Renal cortex interstitium (tissue), 11 donors: ENCODE measurements around the gene DENND1A. TPM values are rescaled to one million over a fixed set of nuclear protein-coding genes. Genes with fewer than 3 reads are reported as not detected.

Source experiments
- DNase-seq, 11 donors: peaks; one replicate each; pipeline ENCODE4 v3.0.0-alpha.2; 2013; ENCODE audit warnings: low read depth in 9 of 11, low spot score in 4 of 11; ENCODE audit errors: extremely low read depth in 1 of 11
- polyA plus RNA-seq, 3 donors: library from polyadenylated mRNA; unstranded; fragments of 120-200 nt; gene quantifications; one replicate each; pipeline ENCODE4 v1.2.1, GENCODE V29; 2013; ENCODE audit not compliant: insufficient read length in 3 of 3

Gene DENND1A
- polyA plus RNA-seq, 3 donors = 21.9 to 24.4 (median 22.3) TPM

DNA sequence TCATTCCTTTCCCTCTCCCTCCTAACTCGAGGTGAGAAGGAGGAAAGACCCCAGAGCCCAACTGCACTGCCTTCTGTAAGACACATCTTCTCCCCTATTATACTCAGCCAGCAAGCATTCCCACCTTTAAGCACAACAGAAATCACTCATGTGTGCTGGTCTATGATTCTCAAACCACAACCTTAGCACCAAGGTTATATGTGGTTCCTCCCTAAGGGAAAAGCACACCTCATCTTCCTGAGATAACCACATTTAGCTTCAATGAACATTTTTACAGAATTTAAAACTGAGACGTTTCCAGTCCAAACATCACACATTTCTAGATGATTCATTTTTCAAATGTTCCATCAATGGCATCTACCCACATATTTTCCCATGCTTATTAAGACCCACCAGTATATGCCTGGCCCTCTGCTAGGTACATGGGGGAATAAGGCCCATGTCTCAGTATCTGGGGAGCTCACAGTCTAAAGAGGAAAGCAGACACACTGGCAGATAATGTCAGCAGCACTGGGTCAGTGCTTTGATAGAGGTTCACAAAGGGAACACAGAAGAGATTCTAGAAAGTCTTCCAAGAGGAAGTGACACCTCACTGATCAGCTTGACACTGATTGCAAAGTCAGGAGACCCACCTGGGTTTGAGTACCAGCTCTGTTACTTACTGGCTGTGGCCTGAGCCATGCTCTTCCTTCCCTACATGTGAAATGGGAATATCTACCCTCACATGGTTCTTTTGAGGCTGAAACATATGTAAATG, 245.4 kb downstream of the DENND1A start:
- no peak for DNase-seq

DNA sequence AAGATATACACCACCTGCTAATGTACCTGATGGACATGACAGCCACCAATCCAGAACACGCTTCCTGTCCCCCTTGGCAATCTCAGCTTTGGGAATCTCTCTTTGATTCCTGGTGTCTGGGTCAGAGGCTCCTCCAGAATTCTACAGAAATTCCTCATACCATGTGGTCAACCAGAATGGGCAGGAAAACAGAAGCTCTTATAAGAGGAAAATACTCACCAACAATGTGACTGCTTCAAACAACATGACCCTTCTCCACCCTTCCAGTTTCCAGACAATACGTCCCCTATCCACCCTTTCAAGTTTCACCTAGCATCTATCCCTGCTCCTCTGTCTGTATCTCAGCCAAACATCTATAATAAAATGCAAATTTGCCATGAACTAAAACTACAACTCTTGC, 247.2 kb downstream of the DENND1A start:
- no peak for DNase-seq

DNA sequence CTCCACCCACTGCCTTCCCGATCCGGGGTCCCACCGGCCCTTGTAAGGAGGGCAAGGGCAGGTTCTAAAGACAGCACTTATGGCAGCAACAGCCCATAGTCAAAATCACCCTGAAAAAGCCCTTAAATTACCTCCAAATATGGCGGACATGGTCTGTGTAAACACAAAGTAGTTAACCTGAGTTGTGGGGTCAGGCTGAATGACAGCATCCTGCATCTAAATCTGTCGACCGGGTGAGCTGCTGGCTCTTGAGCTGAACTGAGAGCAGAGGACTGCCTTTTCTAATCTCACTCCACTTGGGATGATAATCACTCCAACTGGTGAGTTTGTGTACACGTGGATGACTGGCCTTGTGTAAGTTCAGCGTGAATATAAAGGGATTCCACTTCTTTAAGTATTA, 249.6 kb downstream of the DENND1A start:
- peak in 1 of 11 donors; percentile 46 for DNase-seq

DNA sequence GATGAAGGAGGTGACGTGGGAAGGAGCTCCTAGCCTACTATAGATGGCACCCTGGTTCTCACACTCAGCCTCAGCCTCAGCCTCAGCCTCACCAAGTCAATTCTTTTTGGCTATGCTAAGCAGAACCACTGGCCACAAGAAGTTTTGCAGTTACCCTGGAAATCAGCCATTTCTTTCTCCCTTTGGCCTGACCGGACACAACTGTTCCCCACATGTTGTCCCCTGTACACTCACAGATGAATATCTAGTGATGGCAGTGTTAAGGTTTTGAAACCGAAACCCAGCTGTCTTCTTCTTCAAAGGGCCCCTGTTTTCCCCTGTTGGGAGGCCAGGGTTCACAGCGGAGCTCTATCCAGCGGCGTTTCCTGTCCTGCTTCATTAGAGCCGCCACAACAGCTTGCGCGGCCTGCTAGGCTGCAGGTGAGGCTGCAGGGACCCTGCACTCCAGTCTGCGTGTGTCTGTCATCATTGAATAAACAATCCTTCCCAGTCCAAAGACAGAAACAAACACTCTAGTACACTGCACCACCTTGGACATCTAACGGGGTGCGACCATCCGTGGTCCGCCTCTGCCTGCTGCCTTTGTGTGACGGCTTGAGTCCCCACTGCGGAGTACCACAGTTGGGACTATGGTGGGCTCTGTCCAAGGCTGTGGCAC, 250.5 kb downstream of the DENND1A start:
- DNase-seq = peak in 1 of 11 donors; percentile 29

DNA sequence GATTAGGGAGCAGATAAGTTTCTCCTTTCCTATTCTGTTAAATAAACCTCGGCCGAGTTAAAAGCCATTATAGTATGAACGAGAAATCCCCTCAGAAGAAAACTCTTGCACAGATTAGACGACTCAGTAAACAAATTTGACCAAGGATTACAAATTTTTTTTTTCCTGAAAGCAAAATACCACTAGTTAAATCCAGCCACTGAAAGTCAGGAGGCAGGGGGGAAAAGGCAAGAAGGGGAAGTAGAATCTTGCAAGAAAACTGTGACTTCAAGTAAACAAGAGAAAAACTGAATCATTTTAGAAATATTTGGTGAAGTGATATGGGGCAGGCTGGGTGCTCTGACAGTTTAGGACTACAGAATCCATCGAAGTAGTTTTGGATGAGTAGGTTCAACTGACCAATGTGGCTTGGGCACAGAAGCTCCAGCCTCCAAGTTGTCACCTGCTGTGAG, 251.0 kb downstream of the DENND1A start:
- no peak for DNase-seq

DNA sequence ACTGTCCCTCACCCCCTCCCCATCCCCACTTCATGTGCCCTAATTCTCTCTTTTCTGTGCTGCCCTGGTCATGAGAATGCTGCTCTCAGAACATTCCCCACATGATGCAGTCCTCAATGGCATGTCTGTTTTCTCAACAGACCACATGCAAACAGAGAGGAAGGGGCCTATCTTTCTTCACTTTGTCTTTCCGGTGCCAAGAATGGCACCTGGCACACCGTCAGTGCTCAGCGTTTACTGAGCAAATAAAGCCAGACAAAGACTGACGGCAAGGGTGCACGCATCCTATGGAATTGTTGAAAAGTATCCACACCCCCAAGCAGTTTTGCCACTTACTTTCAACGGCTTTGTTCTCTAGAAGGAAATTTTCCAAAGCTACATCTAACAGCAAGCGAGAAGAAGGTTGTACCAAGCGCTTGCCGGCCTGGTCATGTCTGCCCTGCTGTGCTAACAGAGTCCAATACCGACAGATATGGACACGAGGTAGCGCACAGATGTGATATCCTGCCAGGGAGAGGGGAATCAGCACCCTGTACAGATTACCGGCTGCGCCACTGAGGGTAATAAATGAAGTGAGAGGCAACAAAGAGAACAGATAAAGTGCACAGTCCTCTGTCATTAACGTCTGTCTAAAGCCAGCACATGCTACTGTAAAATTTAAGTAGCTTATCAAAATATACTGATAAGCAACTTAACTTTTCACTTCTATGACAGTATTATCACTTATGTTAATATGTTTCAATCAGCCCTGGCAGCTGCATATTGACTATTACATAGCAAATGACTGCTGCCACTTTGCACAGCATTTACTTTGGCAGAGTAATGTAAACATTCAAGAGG, 251.7 kb downstream of the DENND1A start:
- DNase-seq = no peak

DNA sequence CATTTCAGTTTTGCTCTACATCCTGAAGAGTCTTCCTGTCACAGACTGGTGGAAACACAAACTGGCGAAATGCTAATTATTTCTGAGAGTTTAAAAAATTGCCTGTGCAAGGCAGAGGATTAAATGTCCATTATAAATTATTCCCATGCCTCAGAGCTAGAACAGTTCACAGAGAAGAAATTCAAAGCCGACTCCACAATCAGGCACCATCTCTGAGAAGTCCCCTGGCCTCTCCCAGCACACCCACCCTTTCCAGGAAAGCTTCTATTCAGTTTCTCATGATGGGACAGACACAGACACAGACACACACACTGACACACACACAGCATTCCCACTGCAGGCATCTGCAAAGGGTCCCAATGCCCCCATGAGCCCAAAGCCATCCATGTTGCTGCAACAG, 253.1 kb downstream of the DENND1A start:
- DNase-seq = no peak

DNA sequence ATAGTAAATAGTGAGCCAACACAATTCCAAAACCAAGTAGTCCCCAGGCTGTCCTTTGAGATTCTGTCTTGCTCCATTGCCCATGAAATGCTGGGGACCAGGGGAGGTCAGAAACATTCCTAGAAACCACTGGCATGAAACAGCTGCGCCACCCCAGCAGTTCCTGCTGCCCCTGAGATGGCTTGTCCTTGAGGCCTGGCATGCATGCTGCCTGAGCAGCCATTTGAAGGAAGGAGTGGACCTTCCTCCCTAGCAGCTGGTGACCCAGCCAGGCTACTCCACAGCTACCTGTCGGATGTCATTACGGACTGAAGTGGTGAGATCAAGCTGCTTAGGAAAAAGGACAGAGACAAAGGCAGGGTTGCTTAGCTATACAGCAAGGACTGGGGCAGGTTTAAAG, 260.6 kb downstream of the DENND1A start:
- DNase-seq = peak in 8 of 11 donors; percentile 49 to 90 (median 78)

DNA sequence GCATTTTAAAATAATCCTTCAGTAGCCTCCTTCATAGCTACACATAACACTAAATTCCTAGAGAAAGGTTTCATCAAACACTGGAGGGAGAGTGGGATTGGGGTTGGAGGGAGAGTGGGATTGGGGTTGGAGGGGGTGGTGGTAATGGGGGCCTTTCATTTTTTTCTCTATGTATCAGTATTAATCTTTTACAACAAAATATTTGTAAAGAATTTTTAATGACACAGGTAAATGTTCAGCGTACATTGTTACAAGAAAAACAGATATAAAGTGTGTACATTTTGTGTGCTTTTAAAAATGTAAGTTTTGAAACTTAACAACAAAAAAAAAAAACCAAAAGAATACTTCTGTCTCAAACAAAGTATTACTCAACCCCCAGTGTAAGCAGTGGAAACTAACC, 266.4 kb downstream of the DENND1A start:
- DNase-seq = no peak

DNA sequence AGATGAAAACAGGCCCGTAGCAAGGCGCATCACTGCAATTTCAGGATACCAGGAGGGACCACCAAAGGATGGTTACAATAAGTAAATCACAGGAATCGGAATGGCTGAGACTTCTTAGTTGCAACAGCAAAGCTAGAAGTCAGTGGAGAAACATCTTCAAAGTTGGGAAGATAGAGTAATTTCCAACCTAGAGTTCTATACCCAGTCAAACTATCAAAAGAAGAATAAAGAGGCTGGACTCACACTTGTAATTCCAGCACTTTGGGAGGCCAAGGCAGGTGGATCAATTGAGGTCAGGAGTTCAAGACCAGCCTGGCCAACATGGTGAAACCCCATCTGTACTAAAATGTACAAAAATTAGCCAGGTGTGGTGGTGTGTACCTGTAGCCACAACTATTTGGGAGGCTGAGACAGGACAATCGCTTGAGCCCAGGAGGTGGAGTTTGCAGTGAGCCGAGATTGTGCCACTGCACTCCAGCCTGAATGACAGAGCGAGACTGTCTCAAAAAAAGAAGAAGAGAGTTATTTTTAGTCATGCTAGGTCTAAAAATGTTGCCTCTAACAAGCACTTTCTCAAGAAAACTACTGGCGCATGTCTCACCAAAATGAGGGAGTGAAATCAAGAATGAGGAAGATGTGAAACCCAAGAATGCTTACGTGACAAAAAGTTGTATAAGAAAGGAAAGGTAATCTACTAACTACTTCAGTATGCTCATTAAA, 267.7 kb downstream of the DENND1A start:
- no peak for DNase-seq

DNA sequence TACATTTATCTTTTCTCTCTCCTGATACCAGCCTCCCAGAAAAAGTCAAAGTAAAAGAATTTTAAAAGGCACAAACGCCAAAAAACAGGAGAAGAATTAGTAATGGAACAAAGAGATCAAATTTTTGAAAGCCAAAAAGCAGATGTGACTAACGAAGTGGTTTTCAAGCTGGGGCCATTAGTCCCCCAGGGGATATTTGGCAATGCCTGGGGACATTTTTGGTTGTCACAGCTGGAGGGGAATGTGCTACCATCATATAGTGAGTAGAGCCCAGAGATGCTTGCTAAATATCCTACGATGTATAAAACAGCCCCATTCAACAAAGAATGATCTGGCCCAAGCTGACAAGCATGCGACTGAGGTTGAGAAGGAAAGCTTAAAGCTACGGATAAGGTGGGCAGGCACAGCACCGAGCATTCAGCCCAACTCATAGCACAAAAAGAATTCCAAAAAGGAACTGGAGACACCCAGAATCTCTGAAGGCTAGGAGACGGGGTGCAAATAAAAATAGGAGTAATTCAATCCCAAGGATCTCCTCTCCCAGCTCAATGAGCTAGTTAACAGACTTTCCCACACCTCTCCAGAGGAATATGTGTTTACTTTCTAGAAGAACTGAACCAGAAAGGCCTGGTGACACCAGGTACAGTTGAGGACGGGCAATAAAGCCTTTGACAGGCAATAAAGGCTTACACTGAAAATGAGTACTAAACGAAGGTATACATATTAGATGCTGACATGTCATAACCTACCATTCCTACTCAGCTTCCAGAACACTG, 269.0 kb downstream of the DENND1A start:
- DNase-seq = no peak

DNA sequence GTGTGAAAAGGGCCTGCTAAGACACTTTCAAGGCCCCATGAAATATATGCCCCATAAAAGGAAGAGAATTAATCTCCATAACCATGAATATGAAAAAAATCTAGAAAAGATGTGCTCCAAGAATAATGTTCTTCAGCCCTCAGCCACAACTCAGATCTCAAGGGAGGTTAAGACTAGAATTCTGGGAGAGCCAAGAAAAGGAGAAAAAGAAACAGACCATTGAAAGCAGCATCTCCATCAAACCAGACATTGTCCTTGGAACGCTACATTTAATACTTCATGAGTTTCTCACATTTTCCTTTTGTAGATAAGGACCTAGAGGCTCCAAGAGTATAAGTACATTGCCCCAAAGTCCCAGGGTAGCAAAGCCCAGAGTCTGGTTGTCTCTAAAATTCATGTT, 270.6 kb downstream of the DENND1A start:
- no peak for DNase-seq

DNA sequence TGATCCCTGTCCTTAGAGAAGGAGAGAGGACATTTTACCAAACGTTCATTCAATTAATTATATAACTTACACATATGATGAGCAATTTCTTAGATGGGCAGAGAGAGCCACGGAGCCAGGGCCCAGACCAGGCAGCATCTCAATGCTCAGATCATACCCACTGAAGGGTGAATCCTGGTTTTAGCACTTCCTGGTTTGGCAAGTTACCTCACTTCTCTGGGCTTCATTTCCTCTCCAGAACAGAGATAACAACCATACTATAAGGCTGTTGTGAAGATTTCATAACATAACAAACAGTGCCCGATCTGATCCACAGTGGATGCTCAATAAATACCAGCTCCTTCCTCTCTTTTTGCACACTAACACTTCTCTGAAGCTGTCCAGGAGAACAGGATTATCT, 271.1 kb downstream of the DENND1A start:
- DNase-seq = no peak

DNA sequence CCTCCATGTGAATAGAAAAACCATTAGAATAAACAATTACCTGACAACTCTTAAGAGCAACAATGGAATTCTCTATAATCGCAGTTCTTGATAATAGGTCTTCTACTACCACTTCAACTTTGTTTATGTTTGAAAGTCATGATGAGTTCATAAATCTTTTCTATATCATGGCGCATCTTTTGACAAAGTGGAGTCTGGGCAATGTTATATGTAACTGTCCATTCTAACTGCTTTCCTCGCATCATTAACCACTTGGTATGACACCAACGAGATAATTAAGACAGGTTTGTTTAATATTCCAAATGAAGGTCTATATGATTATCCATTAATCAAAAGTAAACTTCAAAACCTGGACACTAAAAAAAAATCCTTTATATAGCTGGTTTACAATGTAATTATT, 272.0 kb downstream of the DENND1A start:
- DNase-seq = no peak

DNA sequence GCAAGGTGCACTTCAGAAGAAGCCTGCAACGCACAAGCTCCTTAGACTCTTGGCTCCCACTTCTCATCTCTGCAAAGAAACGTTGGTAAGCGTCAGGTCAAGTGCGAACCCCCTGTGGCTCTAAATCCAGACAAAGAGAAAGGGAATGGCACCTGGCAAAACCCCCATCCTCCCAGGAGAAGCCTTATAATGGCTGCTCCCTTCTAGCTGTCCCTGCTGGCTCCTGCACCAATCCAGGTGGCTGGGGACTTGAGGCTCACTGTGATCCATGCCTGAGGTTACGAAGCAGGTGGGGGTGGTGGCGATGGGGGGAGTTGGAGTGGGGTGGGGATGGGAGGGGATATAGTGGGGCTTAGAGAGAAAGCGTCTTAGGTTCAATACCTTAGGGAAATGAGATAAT, 272.8 kb downstream of the DENND1A start:
- DNase-seq = no peak

DNA sequence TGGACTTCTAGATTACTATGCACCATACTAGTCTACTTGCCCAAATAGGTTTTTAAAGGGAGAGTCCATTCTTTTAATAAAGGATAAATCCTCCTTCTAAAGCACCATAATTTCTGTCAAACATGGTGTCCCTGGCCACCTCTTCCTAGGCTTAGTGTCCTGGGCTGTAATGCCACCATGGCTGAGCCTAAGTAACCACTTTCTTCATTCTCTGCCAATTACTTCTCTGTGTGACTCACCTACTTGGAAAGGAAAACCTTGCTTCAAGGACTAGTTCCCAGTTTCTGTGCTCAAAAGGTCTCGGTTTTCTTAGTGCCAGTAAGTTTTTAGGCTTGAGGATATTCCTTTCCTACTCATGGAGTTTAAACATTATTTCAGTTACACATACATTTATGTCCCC, 273.4 kb downstream of the DENND1A start:
- DNase-seq = no peak

DNA sequence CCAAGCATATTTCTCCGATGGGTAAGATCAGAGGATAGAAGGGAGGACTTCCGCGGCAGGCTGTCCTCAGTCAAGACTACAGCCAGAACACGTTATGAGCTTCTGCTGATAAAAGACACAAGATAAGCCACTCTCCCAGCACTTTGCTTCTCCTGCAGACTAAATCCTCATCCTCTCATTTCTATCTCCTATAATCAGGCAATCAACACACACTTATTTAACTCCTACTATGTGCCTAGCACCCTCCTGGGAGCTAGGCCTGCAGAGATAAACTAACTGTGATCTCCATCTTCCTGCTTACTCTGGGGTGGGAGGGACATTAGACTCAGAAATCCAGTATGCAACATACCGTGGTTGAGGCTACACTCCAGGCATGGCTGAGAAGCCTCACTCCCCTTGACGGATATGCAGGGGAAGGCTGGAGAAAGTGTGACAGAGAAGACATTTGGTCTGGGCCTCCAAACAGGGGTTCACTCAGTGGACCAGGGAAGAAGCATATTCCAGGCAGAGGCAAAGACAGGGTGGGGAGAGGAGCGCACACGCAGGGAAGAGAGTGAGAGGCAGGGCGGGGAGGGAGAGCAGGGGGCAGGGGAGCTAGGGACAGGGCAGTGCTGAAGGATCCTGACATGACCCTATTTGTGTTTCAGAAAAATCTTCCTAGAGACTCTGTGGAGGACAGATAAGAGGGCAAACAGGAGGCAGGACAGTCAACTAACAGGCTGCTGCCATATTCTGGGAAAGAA, 274.1 kb downstream of the DENND1A start:
- no peak for DNase-seq
